Upper lobe of left lung (tissue), 4 donors: ENCODE measurements around the gene ARFGAP1.

Source experiments
- CTCF ChIP-seq, 6 experiments: fragments of 450-650 bp in 4 of 6; fragments of 200-600 bp in 2 of 6; sonication (generic) in 2 of 6; IDR thresholded peaks; one replicate each; pipeline ENCODE4 v1.5.1; 2016 to 2019; ENCODE audit warnings: antibody characterized with exemption in 6 of 6
- POLR2A ChIP-seq, 4 donors: fragments of 450-650 bp; IDR thresholded peaks; one replicate each; pipeline ENCODE4 v1.5.1; 2016 to 2017; ENCODE audit warnings: antibody characterized with exemption in 4 of 4, mild to moderate bottlenecking in 2 of 4

GRCh38 chr20:63333241-63333836 lies 60.7 kb downstream of the ARFGAP1 start:
- TF ChIP-seq CTCF (IDR thresholded peaks at IDR 0.05) (no peak), POLR2A (IDR thresholded peaks at IDR 0.05) (no peak)
